Stomach (tissue), 4 donors: ENCODE results near the gene COL4A4.

Experiments
- EP300 ChIP-seq: sonication (generic); formaldehyde crosslinking; IDR thresholded peaks from one replicate; pipeline ENCODE4 v1.6.1; 2017; ENCODE audit warnings: antibody characterized with exemption
- TF ChIP-seq, protein P1 (sequence below), 7 experiments: fragments of 450-650 bp in 4 of 7; fragments of 200-600 bp in 3 of 7; sonication (generic) in 3 of 7; IDR thresholded peaks; one replicate each; pipeline ENCODE4 v1.5.1; 2016 to 2019; ENCODE audit warnings: antibody characterized with exemption in 7 of 7, control low read depth in 2 of 7, mild to moderate bottlenecking in 1 of 7

DNA sequence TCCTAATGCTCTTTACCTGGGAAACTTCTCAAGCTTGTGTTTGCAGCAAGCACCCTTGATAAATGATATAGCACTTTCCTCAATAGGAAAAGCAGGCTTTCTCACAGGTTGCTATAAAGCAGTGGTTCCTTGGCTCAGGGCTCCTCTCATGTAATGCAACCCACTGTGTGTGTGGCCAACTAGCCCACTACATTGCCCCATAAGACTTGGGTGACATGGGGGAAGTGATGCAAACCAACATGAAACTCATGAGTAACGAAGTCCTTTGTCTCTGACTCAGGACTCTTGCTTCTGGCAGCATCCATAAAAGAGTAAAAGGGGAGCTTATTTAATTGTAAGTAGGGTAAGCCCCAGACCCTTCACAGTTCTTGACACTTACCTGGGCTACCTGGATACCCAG lies 106.9 kb downstream of the COL4A4 start:
- no peak for TF ChIP-seq EP300
- TF ChIP-seq, protein P1, sequence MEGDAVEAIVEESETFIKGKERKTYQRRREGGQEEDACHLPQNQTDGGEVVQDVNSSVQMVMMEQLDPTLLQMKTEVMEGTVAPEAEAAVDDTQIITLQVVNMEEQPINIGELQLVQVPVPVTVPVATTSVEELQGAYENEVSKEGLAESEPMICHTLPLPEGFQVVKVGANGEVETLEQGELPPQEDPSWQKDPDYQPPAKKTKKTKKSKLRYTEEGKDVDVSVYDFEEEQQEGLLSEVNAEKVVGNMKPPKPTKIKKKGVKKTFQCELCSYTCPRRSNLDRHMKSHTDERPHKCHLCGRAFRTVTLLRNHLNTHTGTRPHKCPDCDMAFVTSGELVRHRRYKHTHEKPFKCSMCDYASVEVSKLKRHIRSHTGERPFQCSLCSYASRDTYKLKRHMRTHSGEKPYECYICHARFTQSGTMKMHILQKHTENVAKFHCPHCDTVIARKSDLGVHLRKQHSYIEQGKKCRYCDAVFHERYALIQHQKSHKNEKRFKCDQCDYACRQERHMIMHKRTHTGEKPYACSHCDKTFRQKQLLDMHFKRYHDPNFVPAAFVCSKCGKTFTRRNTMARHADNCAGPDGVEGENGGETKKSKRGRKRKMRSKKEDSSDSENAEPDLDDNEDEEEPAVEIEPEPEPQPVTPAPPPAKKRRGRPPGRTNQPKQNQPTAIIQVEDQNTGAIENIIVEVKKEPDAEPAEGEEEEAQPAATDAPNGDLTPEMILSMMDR (IDR thresholded peaks at IDR 0.05) = no peak
